Spleen (tissue), 11 donors: ENCODE results near the gene OXCT1. TPM values are rescaled to one million over a fixed set of nuclear protein-coding genes. Genes with fewer than 3 reads are reported as not detected.

Experiments used
- DNase-seq: peaks from one replicate; pipeline ENCODE4 v3.0.0-alpha.2; 2020
- H3K27ac ChIP-seq, 8 donors: fragments of 200-600 bp; sonication (generic) in 7 of 8; 1 replicate in 4 of 8; 2 replicates in 4 of 8; pipeline versions ENCODE4 v1.5.0 to v1.8.0; 2016 to 2021; ENCODE audit warnings: inconsistent platforms in 4 of 8, mild to moderate bottlenecking in 4 of 8, moderate library complexity in 1 of 8
- H3K27me3 ChIP-seq, 7 donors: fragments of 200-600 bp; sonication (generic) in 6 of 7; replicated peaks in 1 of 7; 1 replicate in 4 of 7; 2 replicates in 3 of 7; pipeline versions ENCODE4 v1.5.0 to v1.8.0; 2016 to 2021; ENCODE audit warnings: inconsistent platforms in 3 of 7, mild to moderate bottlenecking in 1 of 7
- H3K36me3 ChIP-seq, 6 donors: fragments of 200-600 bp; sonication (generic) in 5 of 6; 1 replicate in 4 of 6; 2 replicates in 2 of 6; pipeline versions ENCODE4 v1.5.0 to v1.8.0; 2016 to 2021; ENCODE audit warnings: inconsistent platforms in 2 of 6
- H3K4me1 ChIP-seq, 6 donors: fragments of 200-600 bp; sonication (generic) in 5 of 6; 1 replicate in 3 of 6; 2 replicates in 3 of 6; pipeline versions ENCODE4 v1.5.0 to v1.8.0; 2016 to 2021; ENCODE audit warnings: inconsistent platforms in 3 of 6
- H3K4me3 ChIP-seq, 8 donors: fragments of 200-600 bp; sonication (generic) in 7 of 8; 1 replicate in 4 of 8; 2 replicates in 4 of 8; pipeline versions ENCODE4 v1.5.0 to v1.8.0; 2016 to 2021; ENCODE audit warnings: inconsistent platforms in 4 of 8, mild to moderate bottlenecking in 4 of 8, moderate library complexity in 2 of 8
- H3K9me3 ChIP-seq, 8 donors: fragments of 200-600 bp; sonication (generic) in 7 of 8; 1 replicate in 4 of 8; 2 replicates in 4 of 8; pipeline versions ENCODE4 v1.5.0 to v1.8.0; 2016 to 2021; ENCODE audit warnings: inconsistent platforms in 4 of 8
- CTCF ChIP-seq, 11 experiments: fragments of 200-600 bp in 7 of 11; fragments of 450-650 bp in 4 of 11; sonication (generic) in 4 of 11; IDR thresholded peaks in 8 of 11; conservative IDR thresholded peaks in 3 of 11; 1 replicate in 7 of 11; 2 replicates in 4 of 11; pipeline versions ENCODE4 v1.4.0 to v1.8.0; 2016 to 2021; ENCODE audit warnings: antibody characterized with exemption in 11 of 11, inconsistent platforms in 4 of 11, mild to moderate bottlenecking in 1 of 11
- POLR2A ChIP-seq, 3 donors: fragments of 450-650 bp; IDR thresholded peaks; one replicate each; pipeline ENCODE4 v1.5.1; 2017; ENCODE audit warnings: antibody characterized with exemption in 3 of 3, mild to moderate bottlenecking in 1 of 3
- POLR2AphosphoS5 ChIP-seq, 3 donors: sonication (generic); formaldehyde crosslinking; IDR thresholded peaks; one replicate each; pipeline ENCODE4 v1.5.1; 2017; ENCODE audit warnings: antibody characterized with exemption in 3 of 3
- WGBS, 5 donors: extraction: QIAGEN DNeasy Blood & Tissue Kit in 3 of 5; methylation state at CpG; one replicate each; pipeline versions ENCODE4 v1.1.5 to v1.1.7; 2013 to 2018; 5-methylcytosine and 5-hydroxymethylcytosine counted together
- intact Hi-C: fragments of 100-400 bp; cut with DNase I; formaldehyde crosslinking; loops from one replicate; pipeline ENCODE4 v1.15.0; 2023; ENCODE audit warnings: low total_unique reads
- polyA plus RNA-seq, 3 donors: library from polyadenylated mRNA; stranded (reverse); fragments of 200-250 nt; gene quantifications; one replicate each; pipeline ENCODE4 v1.2.1, GENCODE V29; 2013
- total RNA-seq, 7 donors: library from RNA; depleted of rRNA in 3 of 7; stranded (reverse); fragments of >200 nt in 3 of 7; fragmentation: NEBNext Ultra II Directional in 4 of 7; extraction: Animal tissue kit (Norgen Biotek cat#: 25700) in 4 of 7; gene quantifications; one replicate each; pipeline versions ENCODE4 v1.1.0 to v1.2.1, GENCODE V29; 2016 to 2021
- donor health status: healthy with polysubstance abuse.
- donor health status: DM: no; HTN: no; CAD: no; lungs with moderate emphysema.
- donor health status: DM: no; HTN: no; CAD: no.
- donor health status: Bipolar disorder and iron deficiency.
- donor health status: healthy.
- donor health status: DM: no; HTN: no; CAD: no.
- donor health status: DM: yes; HTN: yes; CAD: no.

OXCT1 gene
- total and polyA plus RNA-seq, 10 donors: 7.0 to 16.7 (median 13.5) TPM

GRCh38 chr5:41686191-41686590 lies 184.0 kb downstream of the OXCT1 start:
- DNase-seq: no peak
- no peak overlapping the region for H3K27ac ChIP-seq
- no peak for TF ChIP-seq CTCF (IDR thresholded peaks at IDR 0.05 in 8 of 11, conservative IDR thresholded peaks at IDR 0.05 in 3 of 11)
- intact Hi-C loops: no loop called here
- no peaks in the 10 kb centered on the region for H3K4me1 ChIP-seq
- no peaks in the 10 kb centered on the region for H3K36me3 ChIP-seq
- no peaks in the 10 kb centered on the region for H3K9me3 ChIP-seq
- no peak overlapping the region for H3K4me3 ChIP-seq
- H3K27me3 ChIP-seq: no peaks in the 10 kb centered on the region

- WGBS, 5 donors: 60 to 69% (median 67%) methylated on average over 3 of the region's 3 CpGs
- intact Hi-C loops: no loop called here
- H3K4me1 ChIP-seq: no peaks in the 10 kb centered on the region
- DNase-seq: no peak
- H3K27ac ChIP-seq: no peak overlapping the region
- H3K27me3 ChIP-seq: no peaks in the 10 kb centered on the region
- H3K36me3 ChIP-seq: no peaks in the 10 kb centered on the region
- H3K9me3 ChIP-seq: peaks cover 0 to 14% (median 6%) of the 10 kb centered on the region in 8 donors
- no peak overlapping the region for H3K4me3 ChIP-seq
- no peak for TF ChIP-seq POLR2A (IDR thresholded peaks at IDR 0.05)
Observed at GRCh38 chr5:41683181-41683580, 187.0 kb downstream of the OXCT1 start.

GRCh38 chr5:41682641-41683040 lies 187.6 kb downstream of the OXCT1 start:
- intact Hi-C loops: no loop called here

GRCh38 chr5:41681840-41682239 lies 188.4 kb downstream of the OXCT1 start:
- WGBS, 5 donors: 73 to 88% (median 78%) methylated on average over 1 of the region's 1 CpG
- Histone ChIP-seq H3K9me3 (peaks cover 0 to 14% (median 6%) of the 10 kb centered on the region in 8 donors), H3K4me3 (no peak overlapping the region), H3K27me3 (no peaks in the 10 kb centered on the region), H3K27ac (no peak overlapping the region), H3K4me1 (no peaks in the 10 kb centered on the region), H3K36me3 (no peaks in the 10 kb centered on the region)
- TF ChIP-seq CTCF (IDR thresholded peaks at IDR 0.05 in 8 of 11, conservative IDR thresholded peaks at IDR 0.05 in 3 of 11) (no peak), POLR2AphosphoS5 (IDR thresholded peaks at IDR 0.05) (no peak), POLR2A (IDR thresholded peaks at IDR 0.05) (no peak)
- no peak for DNase-seq
- intact Hi-C loops: no loop called here

More at GRCh38 chr5:41682641-41683040, 187.6 kb downstream of the OXCT1 start:
- no peak for TF ChIP-seq POLR2A (IDR thresholded peaks at IDR 0.05)
- no peak for TF ChIP-seq CTCF (IDR thresholded peaks at IDR 0.05 in 8 of 11, conservative IDR thresholded peaks at IDR 0.05 in 3 of 11)
- TF ChIP-seq POLR2AphosphoS5 (IDR thresholded peaks at IDR 0.05): no peak
- no peak overlapping the region for H3K27ac ChIP-seq
- no peak for DNase-seq
- H3K27me3 ChIP-seq: no peaks in the 10 kb centered on the region
- 30 to 55% (median 41%) methylated on average over 1 of the region's 1 CpG for WGBS, 5 donors
- no peak overlapping the region for H3K4me3 ChIP-seq
- H3K4me1 ChIP-seq: no peaks in the 10 kb centered on the region
- H3K36me3 ChIP-seq: no peaks in the 10 kb centered on the region
- peaks cover 0 to 14% (median 6%) of the 10 kb centered on the region in 8 donors for H3K9me3 ChIP-seq

Other genes with a start within 250 kb of the OXCT1 start
- gene RIMOC1, start 33.9 kb upstream of the OXCT1 start, total RNA-seq: 10 to 100 TPM; 20.4 to 29.3 (median 23.5) TPM
- 1 to 10 TPM; 4.5 to 7.0 (median 5.3) TPM for gene RIMOC1, start 33.9 kb upstream of the OXCT1 start, polyA plus RNA-seq
- gene FBXO4, start 54.9 kb upstream of the OXCT1 start, total RNA-seq: 10 to 100 TPM; 12.8 to 24.6 (median 16.3) TPM
- gene FBXO4, start 54.9 kb upstream of the OXCT1 start, polyA plus RNA-seq: 10 to 100 TPM; 16.4 to 19.7 (median 19.4) TPM